ENCODE data around the gene SLMAP.

GRCh38 chr3:57855943-57856342 lies 99.8 kb downstream of the SLMAP start:
- no peak for TF ChIP-seq CTCF (IDR thresholded peaks at IDR 0.05)
- no peak for TF ChIP-seq POLR2A (IDR thresholded peaks at IDR 0.05; ENCODE audit: low read depth)
- TF ChIP-seq POLR2AphosphoS5 (IDR thresholded peaks at IDR 0.05), result no peak

Measured in esophagus muscularis mucosa (tissue), 3 donors.